Thyroid gland (tissue), 4 donors: ENCODE data around the gene BIRC3. TPM values are rescaled to one million over a fixed set of nuclear protein-coding genes. Genes with fewer than 3 reads are reported as not detected.
A peak's percentile ranks its signal among the peaks of the same experiment; 100 is the strongest.

Experiments
- DNase-seq, 2 donors: peaks; one replicate each; pipeline ENCODE4 v3.0.0-alpha.2; 2019
- H3K27ac ChIP-seq, 3 donors: fragments of 200-600 bp; sonication (generic); 1 replicate in 2 of 3; 2 replicates in 1 of 3; pipeline ENCODE4 v1.5.1; 2016 to 2019; ENCODE audit warnings: mild to moderate bottlenecking in 1 of 3, moderate library complexity in 1 of 3
- H3K27me3 ChIP-seq: fragments of 200-600 bp; sonication (generic); one replicate; pipeline ENCODE4 v1.5.1; 2019
- H3K36me3 ChIP-seq, 2 donors: fragments of 200-600 bp; sonication (generic); one replicate each; pipeline ENCODE4 v1.5.1; 2016 to 2019
- H3K4me1 ChIP-seq, 2 donors: fragments of 200-600 bp; sonication (generic); one replicate each; pipeline ENCODE4 v1.5.1; 2017 to 2019
- H3K4me3 ChIP-seq, 3 donors: fragments of 200-600 bp; sonication (generic); replicated peaks in 1 of 3; 1 replicate in 2 of 3; 2 replicates in 1 of 3; pipeline ENCODE4 v1.5.1; 2016; ENCODE audit warnings: mild to moderate bottlenecking in 1 of 3
- H3K9me3 ChIP-seq: fragments of 200-600 bp; sonication (generic); one replicate; pipeline ENCODE4 v1.5.1; 2017
- CTCF ChIP-seq, 6 experiments: fragments of 200-600 bp in 3 of 6; fragments of 450-650 bp in 3 of 6; sonication (generic) in 3 of 6; IDR thresholded peaks; one replicate each; pipeline ENCODE4 v1.5.1; 2016 to 2019; ENCODE audit warnings: antibody characterized with exemption in 6 of 6, mild to moderate bottlenecking in 2 of 6, inconsistent platforms in 1 of 6, moderate library complexity in 1 of 6
- POLR2A ChIP-seq, 2 donors: fragments of 450-650 bp; IDR thresholded peaks; one replicate each; pipeline ENCODE4 v1.6.1; 2017; ENCODE audit warnings: antibody characterized with exemption in 2 of 2, mild to moderate bottlenecking in 2 of 2, moderate library complexity in 1 of 2
- WGBS, 2 donors: methylation state at CpG; one replicate each; pipeline ENCODE4 v1.1.5; 2017; 5-methylcytosine and 5-hydroxymethylcytosine counted together
- intact Hi-C: fragments of 100-400 bp; cut with DNase I; formaldehyde crosslinking; loops from one replicate; pipeline ENCODE4 v1.15.1; 2023
- total RNA-seq, 4 donors: library from RNA; depleted of rRNA; stranded (reverse); fragments of >200 nt; gene quantifications; one replicate each; pipeline ENCODE4 v1.2.3, GENCODE V29; 2016

BIRC3 gene
- total RNA-seq, 4 donors from 2014 or later = 2.0 to 6.0 (median 4.1) TPM

GRCh38 chr11:102341844-102342318, 24.6 kb downstream of the BIRC3 start:
- Histone ChIP-seq H3K27me3 (no peaks in the 10 kb centered on the region), H3K27ac (no peak overlapping the region), H3K9me3 (no peaks in the 10 kb centered on the region), H3K4me3 (no peak overlapping the region), H3K36me3 (no peaks in the 10 kb centered on the region), H3K4me1 (peaks cover 7 to 10% of the 10 kb centered on the region in 2 donors)
- intact Hi-C loops = loop anchor here (5.0 to 10.0 kb wide), 4 partner anchors 53 to 323 kb away; no protein-coding TSS in a partner anchor
- whole genome bisulfite sequencing, 2 donors = 44 to 50% methylated on average over 1 of the region's 1 CpG
- peak; percentile 32 to 84 (median 80) for TF ChIP-seq CTCF (IDR thresholded peaks at IDR 0.05)
- no peak for TF ChIP-seq POLR2A (IDR thresholded peaks at IDR 0.05)
- DNase-seq = peak; percentile 83 to 84

- H3K4me1 ChIP-seq = peaks cover 10 to 12% of the 10 kb centered on the region in 2 donors
- 63 to 66% methylated on average over 1 of the region's 1 CpG for WGBS, 2 donors
- H3K4me3 ChIP-seq = no peak overlapping the region
- no peak overlapping the region for H3K27ac ChIP-seq
- H3K36me3 ChIP-seq = no peaks in the 10 kb centered on the region
- no peak for TF ChIP-seq CTCF (IDR thresholded peaks at IDR 0.05)
- no peak for TF ChIP-seq POLR2A (IDR thresholded peaks at IDR 0.05)
- H3K27me3 ChIP-seq = no peaks in the 10 kb centered on the region
- H3K9me3 ChIP-seq = no peaks in the 10 kb centered on the region
- no peak for DNase-seq
- intact Hi-C loops = loop anchor here (5.0 to 10.0 kb wide), 4 partner anchors 51 to 321 kb away; no protein-coding TSS in a partner anchor
Measured at GRCh38 chr11:102343809-102344208, 26.5 kb downstream of the BIRC3 start.

GRCh38 chr11:102345904-102346303, 28.6 kb downstream of the BIRC3 start:
- TF ChIP-seq POLR2A (IDR thresholded peaks at IDR 0.05) = no peak
- TF ChIP-seq CTCF (IDR thresholded peaks at IDR 0.05) = no peak
- intact Hi-C loops = loop anchor here (10.0 kb wide), 2 partner anchors 49 to 319 kb away; no protein-coding TSS in a partner anchor
- 31 to 52% methylated on average over 8 of the region's 8 CpGs for WGBS, 2 donors

GRCh38 chr11:102346456-102346747, 29.1 kb downstream of the BIRC3 start:
- no peaks in the 10 kb centered on the region for H3K9me3 ChIP-seq
- intact Hi-C loops = loop anchor here (10.0 kb wide), 2 partner anchors 48 to 318 kb away; no protein-coding TSS in a partner anchor
- peaks cover 12 to 20% of the 10 kb centered on the region in 2 donors for H3K4me1 ChIP-seq
- H3K27me3 ChIP-seq = no peaks in the 10 kb centered on the region
- DNase-seq = no peak
- peak overlapping the region; percentile 99 for H3K27ac ChIP-seq
- TF ChIP-seq POLR2A (IDR thresholded peaks at IDR 0.05) (no peak), CTCF (IDR thresholded peaks at IDR 0.05) (no peak)
- WGBS, 2 donors = 1% methylated on average over 5 of the region's 5 CpGs
- H3K4me3 ChIP-seq = peak overlapping the region; percentile 21 to 76 (median 64)
- H3K36me3 ChIP-seq = no peaks in the 10 kb centered on the region

More at GRCh38 chr11:102345904-102346303, 28.6 kb downstream of the BIRC3 start:
- Histone ChIP-seq H3K27ac (peak overlapping the region in 2 of 3 donors; percentile 99), H3K27me3 (no peaks in the 10 kb centered on the region), H3K9me3 (no peaks in the 10 kb centered on the region), H3K36me3 (no peaks in the 10 kb centered on the region), H3K4me1 (peaks cover 12 to 17% of the 10 kb centered on the region in 2 donors), H3K4me3 (no peak overlapping the region)
- no peak for DNase-seq

- TF ChIP-seq CTCF (IDR thresholded peaks at IDR 0.05) (peak; percentile 14 to 94 (median 75)), POLR2A (IDR thresholded peaks at IDR 0.05) (peak; percentile 6 to 96)
- Histone ChIP-seq H3K36me3 (no peaks in the 10 kb centered on the region), H3K4me3 (peak within 1 kb of the TSS; percentile 21 to 76 (median 64)), H3K4me1 (peaks cover 12 to 20% of the 10 kb centered on the region in 2 donors), H3K9me3 (no peaks in the 10 kb centered on the region), H3K27ac (peak within 1 kb of the TSS; percentile 99), H3K27me3 (no peaks in the 10 kb centered on the region)
- 0% methylated on average over 12 to 43 of the region's 77 CpGs for WGBS, 2 donors
- intact Hi-C loops = loop anchor here (10.0 kb wide), 2 partner anchors 48 to 318 kb away; no protein-coding TSS in a partner anchor
- DNase-seq = peak; percentile 93 to 96
Measured at GRCh38 chr11:102346748-102347461, 29.6 kb downstream of the BIRC3 start, which contains the start of gene BIRC2. Gene BIRC2, plus strand, starts transcription at chr11:102347214. Its CDS starts 2,641 bp downstream, at chr11:102349855.
